K562 (cell line): ENCODE results near the gene PAPSS2. TPM values are rescaled to one million over a fixed set of nuclear protein-coding genes. Genes with fewer than 3 reads are reported as not detected.

Experiments
- ATAC-seq: fragments of 200-7000 bp; cut with Tn5 transposase; 3 replicates; pipeline ENCODE4 v1.9.1; 2020; ENCODE audit warnings: moderate library complexity
- BruUV-seq: library from RNA; stranded (reverse); fragments of 400-500 nt; replicated peaks from 2 replicates; lab custom pipeline; 2021; lab: Mats Ljungman, UMichigan
- CTCF ChIA-PET: fragments of 300-600 bp; formaldehyde crosslinking; extraction: SDS; loops from one replicate; lab custom pipeline; 2021; ENCODE audit warnings: low intra/inter-chr PET ratio; lab: Yijun Ruan, JAX
- POLR2A ChIA-PET: fragments of 300-600, 350-650 bp; sonication (Branson Sonifier 250); formaldehyde crosslinking; extraction: SDS; loops from one replicate; lab custom pipeline; 2021; ENCODE audit warnings: antibody characterized with exemption, inconsistent platforms; lab: Yijun Ruan, JAX
- DNase-seq, 4 experiments: peaks; one replicate each; pipeline versions ENCODE4 v3.0.0 to v3.0.0-alpha.2; 2011 to 2018; ENCODE audit warnings: low spot score in 3 of 4, mixed read lengths in 3 of 4; ENCODE audit errors: extremely low read depth in 1 of 4
- FAIRE-seq: peaks from 2 replicates; lab custom pipeline; 2011; peaks lifted over from hg19 to GRCh38; lab: Jason Lieb, UNC
- H2AFZ ChIP-seq: 2 replicates; pipeline ENCODE4 v1.6.0; 2011; ENCODE audit warnings: low read depth, low read length, control low read depth, inconsistent platforms
- H3K27ac ChIP-seq: fragments of 200-600 bp; 3 replicates; pipeline ENCODE4 v1.8.0; 2011; ENCODE audit warnings: low read depth, mild to moderate bottlenecking, control low read depth, inconsistent platforms, low read length, moderate library complexity, mixed read lengths; ENCODE audit errors: extremely low read depth
- H3K27me3 ChIP-seq, 2 experiments: fragments of 300-600 bp in 1 of 2; 2 replicates in 1 of 2; 3 replicates in 1 of 2; pipeline versions ENCODE4 v1.6.0 to v1.8.0; 2011; ENCODE audit warnings: inconsistent platforms in 2 of 2, low read length in 2 of 2, mild to moderate bottlenecking in 1 of 2, mixed read lengths in 1 of 2, moderate library complexity in 1 of 2; ENCODE audit not compliant: control insufficient read depth in 2 of 2, insufficient read depth in 2 of 2
- H3K36me3 ChIP-seq: fragments of 300-600 bp; 3 replicates; pipeline ENCODE4 v1.8.0; 2011; ENCODE audit warnings: mild to moderate bottlenecking, low read length, inconsistent platforms; ENCODE audit not compliant: control insufficient read depth, insufficient read depth
- H3K4me1 ChIP-seq, 2 experiments: fragments of 200-600 bp in 1 of 2; replicated peaks in 1 of 2; 2 replicates in 1 of 2; 3 replicates in 1 of 2; pipeline versions ENCODE4 v1.5.1 to v1.8.0; 2011; ENCODE audit warnings: inconsistent platforms in 2 of 2, low read length in 2 of 2, mild to moderate bottlenecking in 1 of 2, mixed read lengths in 1 of 2, moderate library complexity in 1 of 2; ENCODE audit not compliant: control insufficient read depth in 2 of 2, insufficient read depth in 2 of 2
- H3K4me2 ChIP-seq: 2 replicates; pipeline ENCODE4 v1.6.1; 2011; ENCODE audit warnings: low read length, control low read depth, inconsistent platforms, mixed read lengths; ENCODE audit not compliant: insufficient read depth
- H3K4me3 ChIP-seq: fragments of 200-600 bp; sonication (generic), shearing (Covaris generic); 2 replicates; pipeline ENCODE4 v1.5.1; 2016; ENCODE audit warnings: control low read depth, inconsistent platforms
- H3K79me2 ChIP-seq: fragments of 200-600 bp; 3 replicates; pipeline ENCODE4 v1.8.0; 2011; ENCODE audit warnings: low read length, inconsistent platforms; ENCODE audit not compliant: control insufficient read depth, insufficient read depth
- H3K9ac ChIP-seq, 2 experiments: 2 replicates each; pipeline versions ENCODE4 v1.6.0 to v1.6.1; 2011; ENCODE audit warnings: low read depth in 2 of 2, low read length in 2 of 2, control low read depth in 1 of 2, inconsistent platforms in 1 of 2, mild to moderate bottlenecking in 1 of 2, mixed read lengths in 1 of 2; ENCODE audit not compliant: insufficient read depth in 1 of 2
- H3K9me1 ChIP-seq: one replicate; pipeline ENCODE4 v1.6.0; 2011; ENCODE audit warnings: inconsistent platforms, mild to moderate bottlenecking, low read length, moderate library complexity; ENCODE audit not compliant: control insufficient read depth, insufficient read depth
- H3K9me3 ChIP-seq: replicated peaks from 2 replicates; pipeline ENCODE4 v1.5.1; 2011; ENCODE audit warnings: low read depth, low read length, inconsistent platforms; ENCODE audit not compliant: control insufficient read depth, insufficient read depth
- H4K20me1 ChIP-seq: replicated peaks from 2 replicates; pipeline ENCODE4 v1.6.1; 2011; ENCODE audit warnings: low read length, inconsistent platforms, mixed read lengths; ENCODE audit not compliant: control insufficient read depth, insufficient read depth
- ETV1 ChIP-seq: fragments of 450-650 bp; conservative IDR thresholded peaks from 2 replicates; pipeline ENCODE4 v1.6.1; 2016; ENCODE audit warnings: missing genetic modification characterization, control low read depth, low read depth, missing compliant biosample characterization
- HCFC1 ChIP-seq: IDR thresholded peaks from 2 replicates; pipeline ENCODE4 v1.6.1; 2012; ENCODE audit warnings: low read depth, low read length, improper control_type of control experiment
- LEF1 ChIP-seq: fragments of 450-650 bp; IDR thresholded peaks from 2 replicates; pipeline ENCODE4 v1.6.1; 2016; ENCODE audit warnings: mild to moderate bottlenecking
- NEUROD1 ChIP-seq: fragments of 150-350 bp; IDR thresholded peaks from 2 replicates; pipeline ENCODE4 v1.6.1; 2014; ENCODE audit warnings: borderline replicate concordance, low read length, low read depth; ENCODE audit not compliant: partially characterized antibody
- NFIX ChIP-seq: fragments of 250-450 bp; sonication (Bioruptor Pico); IDR thresholded peaks from 2 replicates; pipeline ENCODE4 v1.4.0; 2020; ENCODE audit warnings: low read depth, mild to moderate bottlenecking, moderate library complexity
- PHF20 ChIP-seq: fragments of 450-650 bp; IDR thresholded peaks from 2 replicates; pipeline ENCODE4 v1.6.1; 2018; ENCODE audit not compliant: partially characterized antibody
- POLR2AphosphoS2 ChIP-seq: IDR thresholded peaks from 2 replicates; pipeline ENCODE4 v1.6.1; 2012; ENCODE audit warnings: low read length, improper control_type of control experiment
- TBL1XR1 ChIP-seq, 2 experiments: IDR thresholded peaks; 2 replicates each; pipeline ENCODE4 v1.6.1; 2012; ENCODE audit warnings: improper control_type of control experiment in 2 of 2, low read length in 2 of 2, mild to moderate bottlenecking in 1 of 2
- WGBS: fragments of 100-300 bp; shearing (Covaris generic); methylation state at CpG from one replicate; pipeline ENCODE4 v1.1.6; 2016; ENCODE audit warnings: low coverage, mixed read lengths; ENCODE audit not compliant: insufficient coverage; ENCODE audit errors: missing lambda C conversion rate; 5-methylcytosine and 5-hydroxymethylcytosine counted together
- in situ Hi-C: fragments of 300-500 bp; cut with MboI; formaldehyde crosslinking; loops from 4 replicates; pipeline ENCODE4 v1.15.0; 2018; ENCODE audit warnings: inconsistent platforms, mixed read lengths
- intact Hi-C: fragments of 100-400 bp; cut with micrococcal nuclease; formaldehyde crosslinking; loops from 2 replicates; pipeline ENCODE4 v1.14.2; 2022
- polyA plus RNA-seq, 8 experiments: library from polyadenylated mRNA; depleted of rRNA in 4 of 8; stranded (reverse) in 5 of 8; unstranded in 3 of 8; fragments of >200 nt; fragmentation: Nextera tagmentation in 2 of 8; fragmentation: Illumina TruSeq in 1 of 8; extraction: Ambion mirVana in 2 of 8; extraction: Trizol in 1 of 8; gene quantifications; 2 replicates each; pipeline versions ENCODE4 v1.2.1 to v1.2.3, GENCODE V29; 2011 to 2014; ENCODE audit warnings: inconsistent platforms in 1 of 8, missing spikeins in 1 of 8
- total RNA-seq, 7 experiments: library from RNA; depleted of rRNA in 6 of 7; stranded (reverse); fragments of >200 nt in 6 of 7; fragmentation: Illumina TruSeq in 2 of 7; extraction: Trizol in 2 of 7; gene quantifications; 2 replicates each; pipeline versions ENCODE4 v1.2.1 to v1.2.3, GENCODE V29; 2011 to 2021; ENCODE audit warnings: low replicate concordance in 1 of 7
- TF ChIP-seq, protein P1 (sequence below): fragments of 250-450 bp; sonication (Bioruptor Pico); IDR thresholded peaks from 2 replicates; pipeline ENCODE4 v1.5.1; 2021; ENCODE audit warnings: mild to moderate bottlenecking
- TF ChIP-seq, protein P2 (sequence below): sonication (generic); formaldehyde crosslinking; IDR thresholded peaks from 2 replicates; pipeline ENCODE4 v1.8.0; 2023; ENCODE audit warnings: missing genetic modification reagents, mild to moderate bottlenecking, borderline replicate concordance

PAPSS2 gene
- total and polyA plus RNA-seq, 9 of the 15 experiments (the other 6 are each of a cell fraction or from before 2014, with no cell fraction given), result 0.01 to 0.29 TPM; not detected in 7

- Histone ChIP-seq H3K27me3 (no peaks in the 10 kb centered on the region), H3K36me3 (peaks cover 30% of the 10 kb centered on the region), H4K20me1 (no peaks in the 10 kb centered on the region), H3K9ac (no peak overlapping the region), H3K9me1 (no peaks in the 10 kb centered on the region), H3K4me1 (no peaks in the 10 kb centered on the region), H3K4me2 (no peak overlapping the region), H3K27ac (no peak overlapping the region), H3K9me3 (no peaks in the 10 kb centered on the region), H3K4me3 (no peak overlapping the region), H2AFZ (no peak overlapping the region), H3K79me2 (no peaks in the 10 kb centered on the region)
- ATAC-seq (no peak), DNase-seq (no peak), FAIRE-seq (no peak)
- intact Hi-C loops, result no loop called here
- CTCF ChIA-PET, result no interaction called here
- POLR2A ChIA-PET, result no interaction called here
- in situ Hi-C loops, result no loop called here
- no peak for TF ChIP-seq ETV1 (tag)
- TF ChIP-seq HCFC1, result no peak
- TF ChIP-seq NEUROD1, result no peak
- no peak for TF ChIP-seq PHF20
- BruUV-seq, result no TSS peak
- WGBS, result 100% methylated on average over 2 of the region's 2 CpGs
Measured at GRCh38 chr10:87751274-87751673, 91.6 kb downstream of the PAPSS2 start.

DNA sequence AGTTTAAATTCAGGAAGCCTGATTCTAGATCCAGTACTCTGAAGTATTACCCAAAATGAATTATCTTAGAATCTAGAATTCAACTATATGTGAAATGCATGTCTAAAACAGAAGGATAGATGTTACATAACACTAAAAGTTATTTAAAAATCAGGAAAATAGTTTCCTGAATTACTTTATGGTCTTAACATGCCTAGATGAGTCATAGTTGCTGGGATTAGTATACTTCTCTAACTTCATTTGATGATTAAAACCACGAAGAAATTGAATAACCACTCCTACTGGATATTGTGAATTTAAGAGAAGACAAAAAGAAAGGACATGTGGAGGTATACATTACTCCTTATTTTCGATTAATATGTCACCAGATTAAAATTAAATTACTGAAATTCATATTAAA lies 92.9 kb downstream of the PAPSS2 start:
- intact Hi-C loops (no loop called here), in situ Hi-C loops (no loop called here)
- ChIA-PET CTCF (no interaction called here), POLR2A (no interaction called here)
- Histone ChIP-seq H4K20me1 (no peaks in the 10 kb centered on the region), H3K4me3 (no peak overlapping the region), H3K4me1 (no peaks in the 10 kb centered on the region), H3K27me3 (no peaks in the 10 kb centered on the region), H3K36me3 (peaks cover 35% of the 10 kb centered on the region), H3K9me1 (no peaks in the 10 kb centered on the region), H3K9ac (no peak overlapping the region), H3K9me3 (no peaks in the 10 kb centered on the region), H3K27ac (no peak overlapping the region), H2AFZ (no peak overlapping the region), H3K4me2 (no peak overlapping the region), H3K79me2 (no peaks in the 10 kb centered on the region)
- no peak for ATAC-seq
- no TSS peak for BruUV-seq
- WGBS, result 80% methylated on average over 2 of the region's 2 CpGs
- no peak for FAIRE-seq
- DNase-seq, result no peak
- TF ChIP-seq, protein P1, sequence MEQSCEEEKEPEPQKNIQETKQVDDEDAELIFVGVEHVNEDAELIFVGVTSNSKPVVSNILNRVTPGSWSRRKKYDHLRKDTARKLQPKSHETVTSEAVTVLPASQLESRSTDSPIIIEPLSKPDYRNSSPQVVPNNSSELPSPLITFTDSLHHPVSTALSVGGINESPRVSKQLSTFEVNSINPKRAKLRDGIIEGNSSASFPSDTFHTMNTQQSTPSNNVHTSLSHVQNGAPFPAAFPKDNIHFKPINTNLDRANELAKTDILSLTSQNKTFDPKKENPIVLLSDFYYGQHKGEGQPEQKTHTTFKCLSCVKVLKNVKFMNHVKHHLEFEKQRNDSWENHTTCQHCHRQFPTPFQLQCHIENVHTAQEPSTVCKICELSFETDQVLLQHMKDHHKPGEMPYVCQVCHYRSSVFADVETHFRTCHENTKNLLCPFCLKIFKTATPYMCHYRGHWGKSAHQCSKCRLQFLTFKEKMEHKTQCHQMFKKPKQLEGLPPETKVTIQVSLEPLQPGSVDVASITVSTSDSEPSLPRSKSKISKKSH, result no peak
- TF ChIP-seq LEF1 (no peak), POLR2AphosphoS2 (no peak), NFIX (CRISPR knock-in tag) (no peak), TBL1XR1 (IDR thresholded peaks at IDR 0.05; ENCODE audit: low read length in 2 of 2) (no peak)
- TF ChIP-seq, protein P2, sequence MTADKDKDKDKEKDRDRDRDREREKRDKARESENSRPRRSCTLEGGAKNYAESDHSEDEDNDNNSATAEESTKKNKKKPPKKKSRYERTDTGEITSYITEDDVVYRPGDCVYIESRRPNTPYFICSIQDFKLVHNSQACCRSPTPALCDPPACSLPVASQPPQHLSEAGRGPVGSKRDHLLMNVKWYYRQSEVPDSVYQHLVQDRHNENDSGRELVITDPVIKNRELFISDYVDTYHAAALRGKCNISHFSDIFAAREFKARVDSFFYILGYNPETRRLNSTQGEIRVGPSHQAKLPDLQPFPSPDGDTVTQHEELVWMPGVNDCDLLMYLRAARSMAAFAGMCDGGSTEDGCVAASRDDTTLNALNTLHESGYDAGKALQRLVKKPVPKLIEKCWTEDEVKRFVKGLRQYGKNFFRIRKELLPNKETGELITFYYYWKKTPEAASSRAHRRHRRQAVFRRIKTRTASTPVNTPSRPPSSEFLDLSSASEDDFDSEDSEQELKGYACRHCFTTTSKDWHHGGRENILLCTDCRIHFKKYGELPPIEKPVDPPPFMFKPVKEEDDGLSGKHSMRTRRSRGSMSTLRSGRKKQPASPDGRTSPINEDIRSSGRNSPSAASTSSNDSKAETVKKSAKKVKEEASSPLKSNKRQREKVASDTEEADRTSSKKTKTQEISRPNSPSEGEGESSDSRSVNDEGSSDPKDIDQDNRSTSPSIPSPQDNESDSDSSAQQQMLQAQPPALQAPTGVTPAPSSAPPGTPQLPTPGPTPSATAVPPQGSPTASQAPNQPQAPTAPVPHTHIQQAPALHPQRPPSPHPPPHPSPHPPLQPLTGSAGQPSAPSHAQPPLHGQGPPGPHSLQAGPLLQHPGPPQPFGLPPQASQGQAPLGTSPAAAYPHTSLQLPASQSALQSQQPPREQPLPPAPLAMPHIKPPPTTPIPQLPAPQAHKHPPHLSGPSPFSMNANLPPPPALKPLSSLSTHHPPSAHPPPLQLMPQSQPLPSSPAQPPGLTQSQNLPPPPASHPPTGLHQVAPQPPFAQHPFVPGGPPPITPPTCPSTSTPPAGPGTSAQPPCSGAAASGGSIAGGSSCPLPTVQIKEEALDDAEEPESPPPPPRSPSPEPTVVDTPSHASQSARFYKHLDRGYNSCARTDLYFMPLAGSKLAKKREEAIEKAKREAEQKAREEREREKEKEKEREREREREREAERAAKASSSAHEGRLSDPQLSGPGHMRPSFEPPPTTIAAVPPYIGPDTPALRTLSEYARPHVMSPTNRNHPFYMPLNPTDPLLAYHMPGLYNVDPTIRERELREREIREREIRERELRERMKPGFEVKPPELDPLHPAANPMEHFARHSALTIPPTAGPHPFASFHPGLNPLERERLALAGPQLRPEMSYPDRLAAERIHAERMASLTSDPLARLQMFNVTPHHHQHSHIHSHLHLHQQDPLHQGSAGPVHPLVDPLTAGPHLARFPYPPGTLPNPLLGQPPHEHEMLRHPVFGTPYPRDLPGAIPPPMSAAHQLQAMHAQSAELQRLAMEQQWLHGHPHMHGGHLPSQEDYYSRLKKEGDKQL (CRISPR knock-in tag), result no peak
